Type B pancreatic cell (in vitro differentiated cells): ENCODE results near the gene RBBP8. TPM values are rescaled to one million over a fixed set of nuclear protein-coding genes. Genes with fewer than 3 reads are reported as not detected.

Experiments used
- DNase-seq: peaks from one replicate; pipeline ENCODE4 v3.0.0; 2021; ENCODE audit warnings: mixed read lengths; ENCODE audit not compliant: unreplicated experiment; ENCODE audit errors: extremely low spot score
- H3K27ac Mint-ChIP-seq: 2 replicates; pipeline ENCODE4 v1.8.0; 2021; ENCODE audit warnings: mild to moderate bottlenecking, mixed read lengths
- H3K27me3 Mint-ChIP-seq: 2 replicates; pipeline ENCODE4 v1.8.0; 2021; ENCODE audit warnings: mixed read lengths
- H3K36me3 Mint-ChIP-seq: 2 replicates; pipeline ENCODE4 v1.8.0; 2021; ENCODE audit warnings: mixed read lengths
- H3K4me1 Mint-ChIP-seq: one replicate; pipeline ENCODE4 v1.8.0; 2021; ENCODE audit warnings: mixed read lengths; ENCODE audit not compliant: unreplicated experiment
- H3K4me3 Mint-ChIP-seq: 2 replicates; pipeline ENCODE4 v1.8.0; 2021; ENCODE audit warnings: mild to moderate bottlenecking, mixed read lengths
- H3K9me3 Mint-ChIP-seq: 2 replicates; pipeline ENCODE4 v1.8.0; 2021; ENCODE audit warnings: mixed read lengths
- CTCF ChIP-seq: fragments of 200-600 bp; sonication (generic); conservative IDR thresholded peaks from 2 replicates; pipeline ENCODE4 v1.5.0; 2021; ENCODE audit warnings: antibody characterized with exemption, mild to moderate bottlenecking
- total RNA-seq: library from RNA; stranded (reverse); gene quantifications from 2 replicates; pipeline ENCODE4 v1.2.1, GENCODE V29; 2021; ENCODE audit warnings: low replicate concordance

RBBP8 gene
- total RNA-seq, 1 donor from 2014 or later, result 26.7 TPM

GRCh38 chr18:23068011-23068410 lies 134.9 kb downstream of the RBBP8 start:
- peaks cover 9% of the 10 kb centered on the region for H3K4me1 Mint-ChIP-seq

GRCh38 chr18:23068570-23069310 lies 135.6 kb downstream of the RBBP8 start:
- no peak overlapping the region for H3K4me3 Mint-ChIP-seq
- H3K4me1 Mint-ChIP-seq, result peaks cover 6% of the 10 kb centered on the region
- H3K9me3 Mint-ChIP-seq, result no peaks in the 10 kb centered on the region
- no peaks in the 10 kb centered on the region for H3K36me3 Mint-ChIP-seq
- no peak for DNase-seq
- no peaks in the 10 kb centered on the region for H3K27me3 Mint-ChIP-seq
- H3K27ac Mint-ChIP-seq, result no peak overlapping the region
- TF ChIP-seq CTCF, result no peak

More at GRCh38 chr18:23068011-23068410, 134.9 kb downstream of the RBBP8 start:
- TF ChIP-seq CTCF, result no peak
- no peak for DNase-seq
- Mint-ChIP-seq H3K27ac (no peak overlapping the region), H3K9me3 (peaks cover 6% of the 10 kb centered on the region), H3K27me3 (no peaks in the 10 kb centered on the region), H3K4me3 (no peak overlapping the region), H3K36me3 (peaks cover 4% of the 10 kb centered on the region)

- no peaks in the 10 kb centered on the region for H3K27me3 Mint-ChIP-seq
- no peak for TF ChIP-seq CTCF
- peaks cover 6% of the 10 kb centered on the region for H3K4me1 Mint-ChIP-seq
- no peaks in the 10 kb centered on the region for H3K9me3 Mint-ChIP-seq
- H3K4me3 Mint-ChIP-seq, result no peak overlapping the region
- no peak for DNase-seq
- no peaks in the 10 kb centered on the region for H3K36me3 Mint-ChIP-seq
- H3K27ac Mint-ChIP-seq, result no peak overlapping the region
Measured at GRCh38 chr18:23069481-23069880, 136.4 kb downstream of the RBBP8 start.

- TF ChIP-seq CTCF, result no peak
- DNase-seq, result no peak
- no peak overlapping the region for H3K27ac Mint-ChIP-seq
- H3K9me3 Mint-ChIP-seq, result no peaks in the 10 kb centered on the region
- H3K36me3 Mint-ChIP-seq, result no peaks in the 10 kb centered on the region
- no peak overlapping the region for H3K4me3 Mint-ChIP-seq
- H3K27me3 Mint-ChIP-seq, result no peaks in the 10 kb centered on the region
- peaks cover 6% of the 10 kb centered on the region for H3K4me1 Mint-ChIP-seq
Measured at GRCh38 chr18:23069898-23070297, 136.8 kb downstream of the RBBP8 start.

- no peak overlapping the region for H3K27ac Mint-ChIP-seq
- TF ChIP-seq CTCF, result no peak
- H3K4me3 Mint-ChIP-seq, result no peak overlapping the region
- H3K36me3 Mint-ChIP-seq, result no peaks in the 10 kb centered on the region
- H3K4me1 Mint-ChIP-seq, result peaks cover 1% of the 10 kb centered on the region
- no peaks in the 10 kb centered on the region for H3K27me3 Mint-ChIP-seq
- no peak for DNase-seq
- H3K9me3 Mint-ChIP-seq, result no peaks in the 10 kb centered on the region
Measured at GRCh38 chr18:23071285-23071684, 138.2 kb downstream of the RBBP8 start.
